Esophagus squamous epithelium (tissue), 5 donors: ENCODE results near the gene SURF2. TPM values are rescaled to one million over a fixed set of nuclear protein-coding genes. Genes with fewer than 3 reads are reported as not detected.

Experiments
- DNase-seq: peaks from one replicate; lab custom pipeline; 2025; lab: John Stamatoyannopoulos, UW
- H3K27ac ChIP-seq, 4 donors: fragments of 200-600 bp; sonication (generic); one replicate each; pipeline ENCODE4 v1.5.1; 2016 to 2019; ENCODE audit warnings: mild to moderate bottlenecking in 1 of 4
- H3K27me3 ChIP-seq, 4 donors: fragments of 200-600 bp; sonication (generic); 1 replicate in 3 of 4; 2 replicates in 1 of 4; pipeline versions ENCODE4 v1.5.1 to v1.6.0; 2017 to 2021; ENCODE audit warnings: antibody characterized with exemption in 1 of 4
- H3K36me3 ChIP-seq, 3 donors: fragments of 200-600 bp; sonication (generic); one replicate each; pipeline ENCODE4 v1.5.1; 2016 to 2019
- H3K4me1 ChIP-seq, 3 donors: fragments of 200-600 bp; sonication (generic); one replicate each; pipeline ENCODE4 v1.5.1; 2017 to 2019
- H3K4me3 ChIP-seq, 4 donors: fragments of 200-600 bp; sonication (generic); 1 replicate in 3 of 4; 2 replicates in 1 of 4; pipeline ENCODE4 v1.5.1; 2016 to 2019; ENCODE audit warnings: mild to moderate bottlenecking in 2 of 4, moderate library complexity in 1 of 4
- H3K9me3 ChIP-seq, 3 donors: fragments of 200-600 bp; sonication (generic); one replicate each; pipeline ENCODE4 v1.5.1; 2016 to 2019
- CTCF ChIP-seq, 6 experiments: fragments of 450-650 bp in 4 of 6; fragments of 200-600 bp in 2 of 6; sonication (generic) in 2 of 6; IDR thresholded peaks; one replicate each; pipeline ENCODE4 v1.5.1; 2016 to 2019; ENCODE audit warnings: antibody characterized with exemption in 6 of 6, mild to moderate bottlenecking in 4 of 6, moderate library complexity in 4 of 6
- POLR2A ChIP-seq, 4 donors: fragments of 450-650 bp; IDR thresholded peaks; one replicate each; pipeline ENCODE4 v1.6.1; 2017; ENCODE audit warnings: antibody characterized with exemption in 4 of 4, mild to moderate bottlenecking in 4 of 4, moderate library complexity in 3 of 4
- WGBS, 2 donors: methylation state at CpG; one replicate each; pipeline ENCODE4 v1.1.5; 2018; 5-methylcytosine and 5-hydroxymethylcytosine counted together
- intact Hi-C: fragments of 100-400 bp; cut with DNase I; formaldehyde crosslinking; loops from one replicate; pipeline ENCODE4 v1.15.0; 2022
- total RNA-seq, 4 donors: library from RNA; depleted of rRNA; stranded (reverse); fragments of >200 nt; gene quantifications; one replicate each; pipeline ENCODE4 v1.1.0, GENCODE V29; 2016
- donor health status: DM: yes; HTN: yes; CAD: no.

Gene SURF2
- total RNA-seq, 4 donors from 2014 or later = 30.1 to 36.8 (median 33.6) TPM

- Histone ChIP-seq H3K4me1 (peaks cover 55 to 100% (median 69%) of the 10 kb centered on the region in 3 donors), H3K27me3 (no peaks in the 10 kb centered on the region), H3K9me3 (no peaks in the 10 kb centered on the region), H3K27ac (peak overlapping the region in 2 of 4 donors; percentile 54 to 63), H3K36me3 (peaks cover 17 to 62% (median 21%) of the 10 kb centered on the region in 3 donors), H3K4me3 (no peak overlapping the region)
- intact Hi-C loops = no loop called here
- WGBS, 2 donors = 77 to 87% methylated on average over 3 to 5 of the region's 7 CpGs
- TF ChIP-seq CTCF (IDR thresholded peaks at IDR 0.05) (no peak), POLR2A (IDR thresholded peaks at IDR 0.05) (no peak)
- no peak for DNase-seq
Observed at GRCh38 chr9:133369933-133370332, 13.6 kb downstream of the SURF2 start.

GRCh38 chr9:133370685-133371084 is 14.3 kb downstream of the SURF2 start:
- WGBS, 2 donors = 57 to 67% methylated on average over 7 to 9 of the region's 9 CpGs
- no peak overlapping the region for H3K4me3 ChIP-seq
- no peaks in the 10 kb centered on the region for H3K9me3 ChIP-seq
- peaks cover 47 to 97% (median 64%) of the 10 kb centered on the region in 3 donors for H3K4me1 ChIP-seq
- H3K27me3 ChIP-seq = no peaks in the 10 kb centered on the region
- DNase-seq = no peak
- intact Hi-C loops = no loop called here
- peaks cover 15 to 55% (median 17%) of the 10 kb centered on the region in 3 donors for H3K36me3 ChIP-seq
- TF ChIP-seq POLR2A (IDR thresholded peaks at IDR 0.05) = no peak
- H3K27ac ChIP-seq = peak overlapping the region in 3 of 4 donors; percentile 27 to 63 (median 54)

- H3K4me1 ChIP-seq = peaks cover 46 to 92% (median 64%) of the 10 kb centered on the region in 3 donors
Observed at GRCh38 chr9:133371261-133371711, 14.9 kb downstream of the SURF2 start.

GRCh38 chr9:133372144-133372543 is 15.8 kb downstream of the SURF2 start:
- no peaks in the 10 kb centered on the region for H3K9me3 ChIP-seq
- no peak for DNase-seq
- intact Hi-C loops = no loop called here
- 47 to 59% methylated on average over 3 to 6 of the region's 7 CpGs for WGBS, 2 donors
- H3K27ac ChIP-seq = peak overlapping the region; percentile 8 to 63 (median 44)
- no peaks in the 10 kb centered on the region for H3K27me3 ChIP-seq
- H3K4me1 ChIP-seq = peaks cover 46 to 92% (median 72%) of the 10 kb centered on the region in 3 donors
- no peak for TF ChIP-seq POLR2A (IDR thresholded peaks at IDR 0.05)
- TF ChIP-seq CTCF (IDR thresholded peaks at IDR 0.05) = no peak
- H3K4me3 ChIP-seq = peak overlapping the region in 1 of 4 donors; percentile 12
- peaks cover 3 to 40% (median 4%) of the 10 kb centered on the region in 3 donors for H3K36me3 ChIP-seq

More at GRCh38 chr9:133371261-133371711, 14.9 kb downstream of the SURF2 start:
- WGBS, 2 donors = 35 to 44% methylated on average over 12 of the region's 12 CpGs
- intact Hi-C loops = no loop called here
- no peak for DNase-seq
- Histone ChIP-seq H3K27me3 (no peaks in the 10 kb centered on the region), H3K27ac (peak overlapping the region; percentile 36 to 63 (median 46)), H3K4me3 (peak overlapping the region in 1 of 4 donors; percentile 16), H3K36me3 (peaks cover 11 to 49% (median 12%) of the 10 kb centered on the region in 3 donors), H3K9me3 (no peaks in the 10 kb centered on the region)
- no peak for TF ChIP-seq POLR2A (IDR thresholded peaks at IDR 0.05)
- TF ChIP-seq CTCF (IDR thresholded peaks at IDR 0.05) = no peak

GRCh38 chr9:133374612-133375115 is 18.3 kb downstream of the SURF2 start:
- TF ChIP-seq CTCF (IDR thresholded peaks at IDR 0.05) (no peak), POLR2A (IDR thresholded peaks at IDR 0.05) (no peak)
- DNase-seq = no peak
- H3K36me3 ChIP-seq = peaks cover 0 to 30% (median 0%) of the 10 kb centered on the region in 3 donors
- H3K9me3 ChIP-seq = no peaks in the 10 kb centered on the region
- H3K4me1 ChIP-seq = peaks cover 34 to 92% (median 53%) of the 10 kb centered on the region in 3 donors
- peak overlapping the region; percentile 87 to 100 (median 94) for H3K4me3 ChIP-seq
- intact Hi-C loops = no loop called here
- 5 to 10% methylated on average over 12 of the region's 12 CpGs for WGBS, 2 donors
- no peaks in the 10 kb centered on the region for H3K27me3 ChIP-seq
- H3K27ac ChIP-seq = peak overlapping the region; percentile 92 to 99 (median 96)
